HepG2 (cell line): ENCODE data around the gene CCL5. TPM values are rescaled to one million over a fixed set of nuclear protein-coding genes. Genes with fewer than 3 reads are reported as not detected.

Experiments used
- ATAC-seq: fragments of 200-7000 bp; cut with Tn5 transposase; 3 replicates; pipeline ENCODE4 v1.9.1; 2020; ENCODE audit warnings: mild to moderate bottlenecking, moderate library complexity
- BruUV-seq: library from RNA; stranded (reverse); fragments of 400-500 nt; replicated peaks from 2 replicates; lab custom pipeline; 2021; lab: Mats Ljungman, UMichigan
- CTCF ChIA-PET: fragments of 300-600 bp; formaldehyde crosslinking; extraction: SDS; loops from one replicate; lab custom pipeline; 2021; ENCODE audit warnings: low total read pairs, inconsistent platforms, low intra/inter-chr PET ratio; lab: Yijun Ruan, JAX
- POLR2A ChIA-PET: fragments of 350-600 bp; sonication (Branson Sonifier 250); formaldehyde crosslinking; loops from one replicate; lab custom pipeline; 2020; ENCODE audit warnings: antibody characterized with exemption, inconsistent platforms; lab: Yijun Ruan, JAX
- DNase-seq: peaks from one replicate; pipeline ENCODE4 v3.0.0-alpha.2; 2015; ENCODE audit warnings: low spot score
- FAIRE-seq: peaks from 3 replicates; lab custom pipeline; 2011; peaks lifted over from hg19 to GRCh38; lab: Jason Lieb, UNC
- H2AFZ ChIP-seq: one replicate; pipeline ENCODE4 v1.6.1; 2011; ENCODE audit warnings: low read length, inconsistent platforms
- H3K27ac ChIP-seq: fragments of 300-600 bp; 3 replicates; pipeline ENCODE4 v1.8.0; 2011; ENCODE audit warnings: mixed run types, mild to moderate bottlenecking, mixed read lengths, low read length, inconsistent platforms; ENCODE audit not compliant: insufficient read depth; ENCODE audit errors: extremely low read length
- H3K27me3 ChIP-seq, 2 experiments: fragments of 200-600 bp in 1 of 2; 2 replicates in 1 of 2; 3 replicates in 1 of 2; pipeline versions ENCODE4 v1.6.0 to v1.8.0; 2011; ENCODE audit warnings: low read length in 2 of 2, mild to moderate bottlenecking in 2 of 2, moderate library complexity in 2 of 2, inconsistent platforms in 1 of 2; ENCODE audit not compliant: insufficient read depth in 2 of 2, control insufficient read depth in 1 of 2
- H3K36me3 ChIP-seq, 2 experiments: fragments of 200-600 bp in 1 of 2; replicated peaks in 1 of 2; 2 replicates in 1 of 2; 3 replicates in 1 of 2; pipeline versions ENCODE4 v1.5.1 to v1.8.0; 2011; ENCODE audit warnings: low read length in 2 of 2, inconsistent platforms in 1 of 2; ENCODE audit not compliant: insufficient read depth in 2 of 2, control insufficient read depth in 1 of 2
- H3K4me1 ChIP-seq: 2 replicates; pipeline ENCODE4 v1.5.1; 2012; ENCODE audit warnings: low read length, inconsistent platforms; ENCODE audit not compliant: insufficient read depth
- H3K4me2 ChIP-seq: 2 replicates; pipeline ENCODE4 v1.6.0; 2011; ENCODE audit warnings: low read depth, low read length, inconsistent platforms
- H3K4me3 ChIP-seq, 3 experiments: fragments of 200-600 bp in 1 of 3; sonication (generic), shearing (Covaris generic) in 1 of 3; replicated peaks in 1 of 3; 2 replicates each; pipeline ENCODE4 v1.5.1; 2011 to 2016; ENCODE audit warnings: low read length in 3 of 3, inconsistent platforms in 2 of 3, low read depth in 2 of 3, mild to moderate bottlenecking in 2 of 3, control low read depth in 1 of 3, mixed read lengths in 1 of 3; ENCODE audit not compliant: insufficient read depth in 1 of 3
- H3K79me2 ChIP-seq: one replicate; pipeline ENCODE4 v1.6.1; 2011; ENCODE audit warnings: low read length, inconsistent platforms; ENCODE audit not compliant: insufficient read depth
- H3K9ac ChIP-seq: 2 replicates; pipeline ENCODE4 v1.6.0; 2011; ENCODE audit warnings: mild to moderate bottlenecking, low read depth, low read length, inconsistent platforms; ENCODE audit not compliant: insufficient read depth
- H3K9me3 ChIP-seq: 2 replicates; pipeline ENCODE4 v1.5.1; 2012; ENCODE audit warnings: mild to moderate bottlenecking, low read length
- H4K20me1 ChIP-seq: 2 replicates; pipeline ENCODE4 v1.6.0; 2011; ENCODE audit warnings: inconsistent platforms, mild to moderate bottlenecking, low read length, moderate library complexity; ENCODE audit not compliant: insufficient read depth
- ARID2 ChIP-seq: sonication (generic); formaldehyde crosslinking; IDR thresholded peaks from 2 replicates; pipeline ENCODE4 v1.8.1; 2022; ENCODE audit warnings: mild to moderate bottlenecking, missing genetic modification reagents, borderline replicate concordance
- ETV5 ChIP-seq: IDR thresholded peaks from 2 replicates; pipeline ENCODE4 v1.6.1; 2018; ENCODE audit warnings: missing biosample characterization, missing genetic modification reagents, inconsistent platforms, borderline replicate concordance
- FOXK1 ChIP-seq: sonication (generic); formaldehyde crosslinking; IDR thresholded peaks from 2 replicates; pipeline ENCODE4 v1.4.0; 2020; ENCODE audit warnings: low read depth, missing genetic modification reagents, borderline replicate concordance
- HDAC2 ChIP-seq: sonication (generic); formaldehyde crosslinking; IDR thresholded peaks from 2 replicates; pipeline ENCODE4 v1.4.0; 2020; ENCODE audit warnings: missing genetic modification reagents
- IRF2 ChIP-seq: IDR thresholded peaks from 2 replicates; pipeline ENCODE4 v1.6.1; 2018; ENCODE audit warnings: missing genetic modification reagents, missing compliant biosample characterization
- MAFK ChIP-seq, 2 experiments: IDR thresholded peaks in 1 of 2; conservative IDR thresholded peaks in 1 of 2; 2 replicates each; pipeline ENCODE4 v1.6.1; 2011; ENCODE audit warnings: improper control_type of control experiment in 2 of 2, low read length in 2 of 2
- MBD4 ChIP-seq: IDR thresholded peaks from 2 replicates; pipeline ENCODE4 v1.6.1; 2012; ENCODE audit warnings: low read length, inconsistent platforms, borderline replicate concordance
- MED1 ChIP-seq: sonication (generic); formaldehyde crosslinking; IDR thresholded peaks from 2 replicates; pipeline ENCODE4 v1.4.0; 2020; ENCODE audit warnings: missing genetic modification reagents
- MEIS2 ChIP-seq: sonication (generic); formaldehyde crosslinking; IDR thresholded peaks from 2 replicates; pipeline ENCODE4 v1.9.0; 2021; ENCODE audit warnings: mild to moderate bottlenecking, missing genetic modification reagents
- MIXL1 ChIP-seq: IDR thresholded peaks from 2 replicates; pipeline ENCODE4 v1.6.1; 2016
- MZF1 ChIP-seq: sonication (generic); formaldehyde crosslinking; IDR thresholded peaks from 2 replicates; pipeline ENCODE4 v1.8.1; 2023; ENCODE audit warnings: mild to moderate bottlenecking, missing genetic modification reagents, borderline replicate concordance
- NFYC ChIP-seq: IDR thresholded peaks from 2 replicates; pipeline ENCODE4 v1.6.1; 2016; ENCODE audit warnings: missing genetic modification reagents, missing compliant biosample characterization
- PPARG ChIP-seq: conservative IDR thresholded peaks from 2 replicates; pipeline ENCODE4 v1.6.1; 2016; ENCODE audit warnings: missing biosample characterization, missing genetic modification reagents
- RARA ChIP-seq: IDR thresholded peaks from 2 replicates; pipeline ENCODE4 v1.6.1; 2016; ENCODE audit warnings: missing genetic modification reagents, missing compliant biosample characterization
- RXRB ChIP-seq: IDR thresholded peaks from 2 replicates; pipeline ENCODE4 v1.6.1; 2016; ENCODE audit warnings: borderline replicate concordance, missing genetic modification reagents, missing compliant biosample characterization
- SP1 ChIP-seq, 2 experiments: fragments of 450-650 bp in 1 of 2; sonication (generic) in 1 of 2; formaldehyde crosslinking in 1 of 2; IDR thresholded peaks; 2 replicates each; pipeline versions ENCODE4 v1.4.0 to v1.6.1; 2016 to 2020; ENCODE audit warnings: missing genetic modification reagents in 1 of 2
- SP140L ChIP-seq: sonication (generic); formaldehyde crosslinking; IDR thresholded peaks from 2 replicates; pipeline ENCODE4 v1.4.0; 2020; ENCODE audit warnings: missing genetic modification reagents, borderline replicate concordance
- SYNCRIP ChIP-seq: fragments of 200-400 bp; formaldehyde crosslinking; IDR thresholded peaks from 2 replicates; pipeline ENCODE4 v1.6.1; 2018; ENCODE audit warnings: mild to moderate bottlenecking, low read depth, low read length; ENCODE audit not compliant: insufficient read depth
- TEAD2 ChIP-seq: sonication (generic); formaldehyde crosslinking; IDR thresholded peaks from 2 replicates; pipeline ENCODE4 v1.9.0; 2021; ENCODE audit warnings: missing genetic modification reagents
- TOPORS ChIP-seq: sonication (generic); formaldehyde crosslinking; IDR thresholded peaks from 2 replicates; pipeline ENCODE4 v1.8.0; 2023; ENCODE audit warnings: mild to moderate bottlenecking, missing genetic modification reagents
- ZFX ChIP-seq: sonication (generic); formaldehyde crosslinking; IDR thresholded peaks from 2 replicates; pipeline ENCODE4 v1.4.0; 2020; ENCODE audit warnings: mild to moderate bottlenecking, low read depth, missing genetic modification reagents, moderate library complexity
- ZNF160 ChIP-seq: sonication (generic); formaldehyde crosslinking; IDR thresholded peaks from 2 replicates; pipeline ENCODE4 v1.8.0; 2022; ENCODE audit warnings: mild to moderate bottlenecking, inconsistent platforms, missing genetic modification reagents
- ZNF264 ChIP-seq: sonication (generic); formaldehyde crosslinking; IDR thresholded peaks from 2 replicates; pipeline ENCODE4 v1.4.0; 2020; ENCODE audit warnings: missing genetic modification reagents
- ZNF788 ChIP-seq: sonication (generic); formaldehyde crosslinking; IDR thresholded peaks from 2 replicates; pipeline ENCODE4 v1.5.0; 2020; ENCODE audit warnings: mild to moderate bottlenecking, missing genetic modification reagents, borderline replicate concordance
- ZNF878 ChIP-seq: sonication (generic); formaldehyde crosslinking; IDR thresholded peaks from 2 replicates; pipeline ENCODE4 v1.8.1; 2023; ENCODE audit warnings: mild to moderate bottlenecking, missing genetic modification reagents, moderate library complexity
- ZNF883 ChIP-seq: sonication (generic); formaldehyde crosslinking; IDR thresholded peaks from 2 replicates; pipeline ENCODE4 v1.5.1; 2020; ENCODE audit warnings: mild to moderate bottlenecking, missing genetic modification reagents; ENCODE audit errors: not compliant biosample characterization
- WGBS: methylation state at CpG from one replicate; pipeline ENCODE4 v1.1.6; 2017; ENCODE audit warnings: low lambda C conversion rate; 5-methylcytosine and 5-hydroxymethylcytosine counted together
- in situ Hi-C: cut with HindIII; loops from 2 replicates; pipeline ENCODE4 v1.10.0; 2017; ENCODE audit warnings: low pct_unique_long_range_greater_than_20kb; ENCODE audit not compliant: extremely low pct_ligation_motif_present
- intact Hi-C: fragments of 100-400 bp; cut with micrococcal nuclease; formaldehyde crosslinking; loops from one replicate; pipeline ENCODE4 v1.10.0; 2022; ENCODE audit not compliant: unreplicated experiment
- polyA plus RNA-seq, 8 experiments: library from polyadenylated mRNA; depleted of rRNA in 3 of 8; stranded (reverse) in 7 of 8; unstranded in 1 of 8; fragments of >200 nt; fragmentation: Illumina TruSeq in 4 of 8; extraction: Trizol in 4 of 8; gene quantifications; 2 replicates each; pipeline versions ENCODE4 v1.2.1 to v1.2.3, GENCODE V29; 2011 to 2016; ENCODE audit warnings: low read depth in 4 of 8, missing spikeins in 1 of 8, mixed read lengths in 1 of 8; ENCODE audit not compliant: insufficient read depth in 1 of 8
- total RNA-seq, 5 experiments: library from RNA; depleted of rRNA; stranded (reverse); fragments of >200 nt; fragmentation: Illumina TruSeq; extraction: Trizol; gene quantifications; 2 replicates each; pipeline ENCODE4 v1.2.3, GENCODE V29; 2016; ENCODE audit warnings: low read depth in 1 of 5
- TF ChIP-seq, protein P1 (sequence below): sonication (generic); formaldehyde crosslinking; IDR thresholded peaks from 2 replicates; pipeline ENCODE4 v1.5.0; 2020; ENCODE audit warnings: mild to moderate bottlenecking, missing genetic modification reagents

CCL5 gene
- total and polyA plus RNA-seq, 2 of the 13 experiments (the other 11 are each of a cell fraction or from before 2014, with no cell fraction given) = 0.13 to 0.29 TPM

DNA sequence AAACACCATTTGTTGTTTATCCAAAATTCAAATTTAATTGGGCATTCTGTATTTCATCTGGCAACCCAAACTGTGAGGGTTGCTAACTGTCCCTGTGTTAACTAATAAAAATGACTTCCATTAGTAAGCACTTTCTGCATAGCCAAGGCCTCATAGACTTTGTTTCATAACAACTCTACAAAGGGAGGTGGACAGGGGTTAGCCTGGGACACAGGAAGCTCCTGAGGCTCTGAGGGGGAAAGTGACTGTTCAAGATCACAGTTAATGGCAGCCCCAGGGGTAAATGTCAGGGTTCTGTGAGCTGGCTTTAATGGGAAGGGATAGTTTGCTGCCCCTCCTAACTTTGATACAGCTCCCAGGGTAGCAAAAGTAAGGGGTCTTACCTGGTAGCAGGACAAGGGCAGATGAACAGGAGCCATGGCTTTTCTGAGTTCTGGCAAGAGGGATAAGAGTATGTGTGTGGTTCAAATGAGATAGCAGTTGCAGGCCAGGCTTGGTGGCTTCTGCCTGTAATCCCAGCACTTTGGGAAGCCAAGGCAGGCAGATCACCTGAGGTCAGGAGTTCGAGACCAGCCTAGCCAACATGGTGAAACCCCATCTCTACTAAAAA lies 13.7 kb downstream of the CCL5 start:
- ATAC-seq (peak; percentile 64), FAIRE-seq (no peak), DNase-seq (peak; percentile 14)
- 86% methylated on average over 1 of the region's 1 CpG for WGBS
- H3K4me1 ChIP-seq = peaks cover 21% of the 10 kb centered on the region
- no peak overlapping the region for H2AFZ ChIP-seq
- peak overlapping the region; percentile 45 for H3K27ac ChIP-seq
- no TSS peak for BruUV-seq
- in situ Hi-C loops = no loop called here
- intact Hi-C loops = no loop called here
- no peak overlapping the region for H3K4me3 ChIP-seq
- ChIA-PET POLR2A (no interaction called here), CTCF (no interaction called here)
- H3K9me3 ChIP-seq = no peaks in the 10 kb centered on the region
- no peaks in the 10 kb centered on the region for H4K20me1 ChIP-seq
- H3K4me2 ChIP-seq = peak overlapping the region; percentile 8; the same call in 1 of the 2 replicates
- H3K9ac ChIP-seq = no peak overlapping the region
- no peaks in the 10 kb centered on the region for H3K79me2 ChIP-seq
- H3K27me3 ChIP-seq = no peaks in the 10 kb centered on the region
- no peaks in the 10 kb centered on the region for H3K36me3 ChIP-seq
- TF ChIP-seq PPARG = no peak
- TF ChIP-seq FOXK1 = no peak
- TF ChIP-seq MIXL1 (CRISPR knock-in tag) = no peak
- no peak for TF ChIP-seq IRF2 (CRISPR knock-in tag)
- 0 out of 2 replicates have a peak, but pooled peaks have one; percentile 21 for TF ChIP-seq MED1 (CRISPR knock-in tag)
- no peak for TF ChIP-seq ZNF883 (CRISPR knock-in tag)
- no peak for TF ChIP-seq MEIS2 (CRISPR knock-in tag)
- no peak for TF ChIP-seq ZNF160 (CRISPR knock-in tag)
- no peak for TF ChIP-seq TOPORS (CRISPR knock-in tag)
- no peak for TF ChIP-seq TEAD2 (CRISPR knock-in tag)
- TF ChIP-seq SP1 (IDR thresholded peaks at IDR 0.05) = no peak
- TF ChIP-seq SP1 (CRISPR knock-in tag; IDR thresholded peaks at IDR 0.05) = no peak
- TF ChIP-seq SYNCRIP = no peak
- no peak for TF ChIP-seq ZNF878
- TF ChIP-seq MBD4 = no peak
- no peak for TF ChIP-seq SP140L
- TF ChIP-seq RARA (CRISPR knock-in tag) = peak; percentile 45; the same call in 1 of the 2 replicates
- TF ChIP-seq ARID2 (CRISPR knock-in tag) = no peak
- no peak for TF ChIP-seq ZNF264 (CRISPR knock-in tag)
- TF ChIP-seq HDAC2 (CRISPR knock-in tag) = no peak
- no peak for TF ChIP-seq ZFX (CRISPR knock-in tag)
- no peak for TF ChIP-seq MZF1 (CRISPR knock-in tag)
- TF ChIP-seq, protein P1, sequence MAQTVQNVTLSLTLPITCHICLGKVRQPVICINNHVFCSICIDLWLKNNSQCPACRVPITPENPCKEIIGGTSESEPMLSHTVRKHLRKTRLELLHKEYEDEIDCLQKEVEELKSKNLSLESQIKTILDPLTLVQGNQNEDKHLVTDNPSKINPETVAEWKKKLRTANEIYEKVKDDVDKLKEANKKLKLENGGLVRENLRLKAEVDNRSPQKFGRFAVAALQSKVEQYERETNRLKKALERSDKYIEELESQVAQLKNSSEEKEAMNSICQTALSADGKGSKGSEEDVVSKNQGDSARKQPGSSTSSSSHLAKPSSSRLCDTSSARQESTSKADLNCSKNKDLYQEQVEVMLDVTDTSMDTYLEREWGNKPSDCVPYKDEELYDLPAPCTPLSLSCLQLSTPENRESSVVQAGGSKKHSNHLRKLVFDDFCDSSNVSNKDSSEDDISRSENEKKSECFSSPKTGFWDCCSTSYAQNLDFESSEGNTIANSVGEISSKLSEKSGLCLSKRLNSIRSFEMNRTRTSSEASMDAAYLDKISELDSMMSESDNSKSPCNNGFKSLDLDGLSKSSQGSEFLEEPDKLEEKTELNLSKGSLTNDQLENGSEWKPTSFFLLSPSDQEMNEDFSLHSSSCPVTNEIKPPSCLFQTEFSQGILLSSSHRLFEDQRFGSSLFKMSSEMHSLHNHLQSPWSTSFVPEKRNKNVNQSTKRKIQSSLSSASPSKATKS = no peak
- peak; percentile 84 for TF ChIP-seq RXRB (CRISPR knock-in tag)
- TF ChIP-seq NFYC = no peak
- TF ChIP-seq ETV5 (CRISPR knock-in tag) = peak; percentile 15; the same call in 1 of the 2 replicates
- TF ChIP-seq ZNF788 (CRISPR knock-in tag) = no peak
- peak; percentile 8 to 21; a peak in 1 of 4 replicates for TF ChIP-seq MAFK (conservative IDR thresholded peaks at IDR 0.05 in 1 of 2, IDR thresholded peaks at IDR 0.05 in 1 of 2; ENCODE audit: low read length in 2 of 2)
